Activated CD4-positive, CD25-positive, alpha-beta regulatory T cell (primary cell): ENCODE data around the gene CERS6.
"Not testable (repeated sequence)": the region's sequence is repeated elsewhere in the genome, so short reads cannot be mapped to it uniquely, and the experiment has no call there.

Source experiments
- DNase-seq, 4 experiments: peaks; one replicate each; lab custom pipeline; 2025; lab: John Stamatoyannopoulos, UW

The CERS6 gene

GRCh38 chr2:168732506-168732905, 276.4 kb downstream of the CERS6 start:
- no peak for DNase-seq

- no peak for DNase-seq
These were observed 278.2 kb downstream of the CERS6 start for GRCh38 chr2:168734199-168734760.

GRCh38 chr2:168736649-168737445, 280.8 kb downstream of the CERS6 start:
- no peak for DNase-seq

- no peak for DNase-seq
These were observed 282.0 kb downstream of the CERS6 start for GRCh38 chr2:168738062-168738461.

- DNase-seq = no peak
These were observed 284.3 kb downstream of the CERS6 start for GRCh38 chr2:168740360-168740759.

GRCh38 chr2:168740788-168741187, 284.7 kb downstream of the CERS6 start:
- DNase-seq = no peak

- no peak for DNase-seq
These were observed 286.3 kb downstream of the CERS6 start for GRCh38 chr2:168742258-168742932.

- DNase-seq = no peak
These were observed 288.8 kb downstream of the CERS6 start for GRCh38 chr2:168744844-168745243.

- DNase-seq = no peak
These were observed 292.4 kb downstream of the CERS6 start for GRCh38 chr2:168748461-168748860.

- DNase-seq = no peak
These were observed 293.2 kb downstream of the CERS6 start for GRCh38 chr2:168749297-168749696.

GRCh38 chr2:168751104-168751740, 295.1 kb downstream of the CERS6 start:
- DNase-seq = no peak

- no peak for DNase-seq
These were observed 296.3 kb downstream of the CERS6 start for GRCh38 chr2:168752361-168752760.

- no peak for DNase-seq
These were observed 297.8 kb downstream of the CERS6 start for GRCh38 chr2:168753765-168754329.

GRCh38 chr2:168757223-168757622, 301.2 kb downstream of the CERS6 start:
- no peak for DNase-seq

GRCh38 chr2:168758970-168759820, 303.1 kb downstream of the CERS6 start:
- no peak for DNase-seq

GRCh38 chr2:168765401-168765800, 309.3 kb downstream of the CERS6 start:
- DNase-seq = no peak

GRCh38 chr2:168766600-168766999, 310.5 kb downstream of the CERS6 start:
- DNase-seq = no peak

GRCh38 chr2:168767258-168767657, 311.2 kb downstream of the CERS6 start:
- no peak for DNase-seq

- not testable (repeated sequence) for DNase-seq
These were observed 312.3 kb downstream of the CERS6 start for GRCh38 chr2:168768357-168768756.

- no peak for DNase-seq
These were observed 314.7 kb downstream of the CERS6 start for GRCh38 chr2:168770796-168771195.

- DNase-seq = no peak
These were observed 316.6 kb downstream of the CERS6 start for GRCh38 chr2:168772704-168773103.
